HG03457 (cell line): ENCODE measurements around the gene FBXL2.
"Not testable (repeated sequence)": the region's sequence is repeated elsewhere in the genome, so short reads cannot be mapped to it uniquely, and the experiment has no call there.

Experiments
- ATAC-seq: cut with Tn5 transposase; IDR thresholded peaks from one replicate; pipeline ENCODE4 v1.9.1; 2021; ENCODE audit warnings: moderate number of reproducible peaks; ENCODE audit not compliant: unreplicated experiment

Gene FBXL2

DNA sequence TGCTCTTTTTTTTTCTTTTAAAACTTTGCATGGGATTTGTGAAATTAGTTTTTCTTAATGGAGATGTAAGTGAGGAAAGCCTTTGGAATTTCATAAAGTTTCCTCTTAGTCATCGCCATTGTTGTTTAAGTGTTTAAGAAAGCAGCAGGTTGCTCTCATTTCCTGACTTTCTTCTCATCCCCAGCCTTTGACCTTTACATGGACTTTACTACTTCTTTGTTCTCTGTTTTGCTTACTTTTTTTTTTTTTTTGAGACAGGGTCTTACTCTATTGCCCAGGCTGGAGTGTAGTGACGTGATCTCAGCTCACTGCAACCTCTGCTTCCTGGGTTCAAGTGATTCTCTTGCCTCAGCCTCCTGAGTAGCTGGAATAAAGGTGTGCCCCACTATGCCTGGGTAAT is 38.6 kb downstream of the FBXL2 start:
- no peak for ATAC-seq

DNA sequence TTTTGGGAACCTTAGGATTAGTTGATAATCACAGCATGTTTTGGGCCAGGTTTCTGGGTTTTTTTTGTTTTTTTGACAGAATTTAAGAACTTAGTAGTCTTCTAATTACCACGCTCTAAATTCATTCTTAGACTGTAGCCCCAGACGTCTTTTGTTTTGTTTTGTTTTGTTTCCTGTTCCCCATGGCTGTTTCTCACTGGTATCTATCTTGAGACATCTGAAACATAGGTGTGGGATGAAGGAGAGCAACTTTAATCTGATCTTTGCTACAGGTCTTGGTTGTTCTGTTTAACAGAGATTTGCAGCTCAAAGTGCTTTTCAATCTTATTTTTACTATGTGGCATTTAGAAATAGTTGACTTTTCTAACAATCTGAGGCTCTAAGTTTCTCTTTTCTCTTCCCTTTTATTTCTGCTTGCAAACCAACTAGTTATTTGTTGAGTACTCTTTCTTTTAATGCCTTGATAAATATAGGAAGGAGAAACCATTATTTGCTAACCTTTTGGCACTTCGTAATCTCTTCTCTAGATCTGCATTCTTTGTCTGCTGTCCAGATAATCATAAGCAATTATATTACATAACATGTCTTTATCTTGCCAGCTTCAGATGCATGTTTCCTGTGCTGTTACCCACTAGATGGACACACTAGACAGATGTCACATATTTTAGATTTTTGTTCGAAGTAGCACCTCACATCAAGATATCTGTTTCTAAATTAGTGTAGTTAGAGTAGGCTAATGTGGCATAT is 40.9 kb downstream of the FBXL2 start:
- ATAC-seq = no peak

DNA sequence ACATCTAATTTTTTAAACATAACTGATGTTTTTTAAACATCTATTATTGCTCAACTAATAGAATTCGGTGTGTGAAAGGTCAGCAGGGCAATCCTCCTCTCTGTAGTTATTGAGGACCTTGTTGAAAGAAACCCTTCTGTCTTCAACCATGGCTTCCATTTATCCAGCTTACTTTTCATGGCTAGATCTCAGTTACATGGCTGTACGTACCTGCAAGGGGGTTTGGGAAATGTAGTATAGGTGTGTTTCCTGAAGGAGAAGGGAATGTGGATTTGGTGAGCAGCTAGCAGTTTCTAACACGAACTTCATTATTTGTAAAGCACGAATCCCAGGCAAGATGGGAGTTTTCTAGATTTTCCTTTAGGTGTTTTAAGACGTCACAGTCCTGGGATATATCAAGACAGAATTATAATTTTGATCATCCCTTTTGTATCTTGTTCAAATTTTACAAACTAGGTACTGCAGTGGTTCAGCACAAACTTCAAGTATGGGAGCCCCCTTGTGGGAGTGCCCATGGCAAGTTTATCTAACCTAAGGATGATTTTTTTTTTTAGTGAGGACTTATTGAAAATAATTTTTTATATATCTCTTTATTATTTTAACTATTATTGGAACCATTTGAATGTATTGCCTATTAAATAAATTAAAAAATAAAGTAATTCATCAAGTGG is 41.6 kb downstream of the FBXL2 start:
- no peak for ATAC-seq

DNA sequence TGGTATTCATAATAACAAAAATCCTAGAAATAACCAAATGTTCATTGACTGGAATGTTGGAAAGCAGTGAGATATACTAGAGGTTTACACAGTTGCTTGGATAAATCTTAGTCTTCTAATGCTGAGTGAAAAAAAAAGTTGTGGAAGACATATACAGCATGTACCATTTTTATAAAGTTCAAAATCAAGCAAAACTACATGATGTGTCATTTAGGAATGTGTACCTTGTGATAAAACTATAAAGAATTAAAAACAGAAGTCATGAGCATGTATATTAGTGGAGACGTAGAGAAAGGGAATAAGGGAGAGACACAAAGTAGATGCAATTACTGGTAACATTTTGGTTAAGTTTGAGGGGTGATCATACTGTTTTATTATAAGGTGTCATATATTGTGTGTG is 45.2 kb downstream of the FBXL2 start:
- no peak for ATAC-seq

DNA sequence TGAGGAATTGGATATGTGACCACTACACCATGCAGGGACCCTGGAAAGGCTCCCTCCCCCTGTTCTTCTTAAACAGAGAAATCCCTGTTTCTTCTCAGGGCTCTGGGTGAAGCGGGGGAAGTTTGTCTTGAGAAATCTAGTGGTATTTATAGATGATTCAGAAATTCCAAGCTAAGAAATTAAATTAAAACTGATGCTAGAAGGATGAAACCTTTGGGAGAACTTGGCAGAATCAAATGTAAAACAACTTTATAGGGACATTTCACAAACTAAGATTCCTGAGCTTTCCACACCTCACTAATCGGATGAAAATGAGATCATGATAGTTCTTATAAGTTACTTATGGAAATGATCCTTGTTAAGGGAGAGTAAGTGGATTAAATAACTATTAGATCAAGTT is 54.2 kb downstream of the FBXL2 start:
- no peak for ATAC-seq

DNA sequence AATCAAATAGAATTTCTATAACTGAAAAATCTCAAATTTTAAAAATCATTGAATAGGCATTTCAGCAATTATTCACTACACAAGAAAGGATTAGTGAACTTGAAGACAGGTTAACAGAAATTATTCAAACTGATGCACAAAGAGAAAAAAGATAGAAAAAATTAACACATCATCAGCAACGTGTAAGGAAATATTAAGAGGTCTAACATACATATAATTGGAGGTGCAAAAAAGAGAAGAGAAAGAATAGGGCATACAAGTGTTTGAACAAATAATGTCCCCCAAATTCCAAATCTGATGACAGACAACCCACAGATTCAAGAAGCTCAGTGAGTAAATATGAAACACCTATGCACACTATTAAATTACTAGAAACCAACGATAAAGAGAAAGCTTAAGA is 57.1 kb downstream of the FBXL2 start:
- no peak for ATAC-seq

DNA sequence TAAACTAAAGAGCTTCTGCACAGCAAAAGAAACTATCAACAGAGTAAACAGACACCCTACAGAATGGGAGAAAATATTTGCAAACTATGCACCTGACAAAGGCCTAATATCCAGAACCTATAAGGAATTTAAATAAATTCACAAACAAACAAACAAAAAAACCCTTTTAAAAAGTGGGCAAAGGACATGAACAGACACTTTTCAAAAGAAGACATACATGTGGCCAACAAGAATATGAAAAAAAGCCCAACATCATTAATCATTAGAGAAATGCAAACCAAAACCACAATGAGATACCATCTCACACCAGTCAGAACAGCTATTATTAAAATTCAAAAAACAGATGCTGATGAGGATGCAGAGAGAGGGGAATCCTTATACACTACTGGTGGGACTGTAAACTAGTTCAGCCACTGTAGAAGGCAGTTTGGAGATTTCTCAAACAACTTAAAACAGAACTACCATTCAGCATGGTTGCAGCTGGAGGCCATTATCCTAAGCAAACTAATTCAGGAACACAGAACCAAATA is 61.8 kb downstream of the FBXL2 start:
- not testable (repeated sequence) for ATAC-seq

DNA sequence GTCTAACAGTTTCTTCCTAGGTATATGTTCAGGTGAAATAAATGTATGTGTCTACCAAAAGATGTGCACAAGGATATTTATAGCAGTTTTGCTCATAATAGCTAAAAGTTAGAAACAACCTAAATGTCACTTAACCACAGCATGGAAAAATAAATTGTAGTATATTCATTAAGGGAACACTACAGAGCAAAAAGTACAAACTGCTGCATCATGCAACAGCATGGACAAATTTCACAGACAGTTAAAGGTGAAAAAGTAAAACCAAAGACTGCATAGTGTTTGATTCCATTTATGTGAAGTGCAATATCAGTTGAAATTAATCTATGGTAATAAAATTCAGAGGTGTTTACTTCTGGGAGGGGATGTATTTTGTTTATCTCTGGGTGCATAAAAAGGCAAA is 62.5 kb downstream of the FBXL2 start:
- no peak for ATAC-seq

DNA sequence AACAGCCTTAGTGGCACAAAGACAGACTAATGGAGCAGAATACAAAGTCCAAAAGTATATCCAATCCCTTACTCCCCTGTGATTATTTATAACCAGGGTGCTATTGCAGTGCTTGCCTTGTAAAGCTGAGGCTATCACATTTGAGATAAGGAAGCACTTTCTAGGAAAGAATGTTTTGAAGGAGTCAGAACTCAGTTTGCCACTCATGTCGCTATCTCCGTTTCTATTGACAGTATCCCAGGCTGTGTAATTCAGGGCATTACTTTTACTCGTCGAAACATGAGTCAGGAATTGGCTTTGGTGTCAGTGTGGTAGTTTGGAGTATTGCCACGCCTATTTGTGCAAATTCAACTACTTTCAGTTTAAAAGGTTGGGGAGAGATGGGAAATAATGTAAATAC is 78.4 kb downstream of the FBXL2 start:
- no peak for ATAC-seq

DNA sequence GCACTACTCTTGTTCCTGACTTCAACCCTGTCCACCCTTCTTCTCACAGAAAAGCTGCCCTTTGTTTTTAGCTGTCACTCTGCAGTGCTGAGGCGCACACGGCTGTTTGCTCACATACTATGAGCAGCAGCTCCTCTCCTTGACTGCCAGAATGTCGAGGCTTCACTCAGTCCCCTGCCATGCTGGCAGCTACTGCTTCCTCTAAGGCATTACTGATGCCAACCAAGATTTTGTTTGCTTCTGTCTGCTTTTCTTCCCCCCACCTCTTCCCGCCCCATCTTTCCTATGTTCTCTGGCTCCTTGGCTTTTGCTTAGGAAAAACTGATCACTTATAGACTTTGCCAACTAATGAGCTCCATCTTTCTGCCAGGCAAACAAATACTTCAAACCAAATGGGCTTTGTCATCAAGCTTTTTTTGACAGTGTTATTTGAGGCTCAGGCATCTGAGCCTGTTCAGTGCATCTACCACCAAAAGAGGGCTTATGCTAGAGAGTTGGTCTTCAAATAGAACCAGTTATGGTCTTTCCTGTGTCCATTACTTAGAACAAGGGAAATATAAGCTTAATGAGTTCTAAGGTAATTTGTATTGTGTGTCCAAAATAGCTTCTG is 81.0 kb downstream of the FBXL2 start:
- ATAC-seq = no peak

DNA sequence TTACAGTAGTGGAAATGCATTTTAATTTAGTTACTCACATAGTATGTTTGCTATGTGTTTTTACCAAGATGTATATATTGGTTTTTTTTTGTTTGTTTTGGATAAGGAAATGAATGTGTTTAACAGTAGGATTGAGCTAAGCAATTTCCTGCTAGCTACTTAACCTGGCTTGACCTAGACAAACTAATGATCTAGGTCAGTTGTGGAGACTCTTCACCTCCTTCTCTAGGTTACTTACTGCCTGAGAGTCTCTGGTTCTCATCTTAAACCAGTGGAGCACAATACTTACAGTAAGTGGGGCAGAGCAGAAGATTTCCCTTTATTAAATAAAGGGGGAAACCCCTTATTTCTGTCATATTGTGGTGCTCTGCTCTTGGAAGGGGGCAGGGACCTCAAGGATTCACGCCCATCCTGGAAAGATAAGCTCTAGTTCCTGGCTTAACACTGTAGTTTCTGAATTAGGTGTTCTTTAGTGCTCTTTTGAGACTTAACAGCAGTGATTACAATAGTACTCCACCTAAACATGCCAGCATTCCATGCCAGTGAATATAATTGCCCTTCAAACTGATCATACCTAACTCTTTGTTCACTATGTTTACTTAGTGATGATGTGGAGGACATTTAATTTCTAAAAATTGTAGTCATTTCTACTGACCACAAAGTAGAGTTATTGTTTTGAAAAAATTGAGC is 83.0 kb downstream of the FBXL2 start:
- no peak for ATAC-seq

DNA sequence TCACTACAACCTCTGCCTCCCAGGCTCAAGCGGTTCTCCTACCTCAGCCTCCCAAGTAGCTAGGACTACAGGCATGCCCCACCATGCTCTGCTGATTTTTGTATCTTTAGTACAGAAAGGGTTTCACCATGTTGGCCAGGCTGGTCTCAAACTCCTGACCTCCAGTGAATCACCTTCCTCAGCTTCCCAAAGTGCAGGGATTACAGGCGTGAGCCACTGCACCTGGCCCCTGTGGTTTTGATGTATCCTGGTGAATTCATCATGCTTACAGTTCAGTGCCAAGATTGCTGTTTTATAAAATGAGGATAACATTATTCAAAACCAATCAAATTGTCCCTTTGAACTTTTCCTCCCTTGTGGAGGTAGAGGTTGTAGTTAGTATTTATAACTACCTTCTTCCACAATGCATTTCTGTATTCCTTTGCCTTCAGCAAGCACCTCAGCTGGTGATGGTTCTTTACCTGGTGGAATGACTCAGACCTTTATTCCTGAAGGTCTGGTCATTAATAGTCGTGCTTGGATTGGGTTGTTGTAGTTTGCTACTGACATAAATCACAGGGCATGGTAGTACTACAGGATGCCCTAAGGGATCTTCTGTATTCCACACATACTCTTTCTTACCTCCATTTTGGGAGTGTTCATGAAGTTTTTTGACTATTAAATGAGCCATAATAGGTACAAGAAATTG is 86.0 kb downstream of the FBXL2 start:
- ATAC-seq = no peak

DNA sequence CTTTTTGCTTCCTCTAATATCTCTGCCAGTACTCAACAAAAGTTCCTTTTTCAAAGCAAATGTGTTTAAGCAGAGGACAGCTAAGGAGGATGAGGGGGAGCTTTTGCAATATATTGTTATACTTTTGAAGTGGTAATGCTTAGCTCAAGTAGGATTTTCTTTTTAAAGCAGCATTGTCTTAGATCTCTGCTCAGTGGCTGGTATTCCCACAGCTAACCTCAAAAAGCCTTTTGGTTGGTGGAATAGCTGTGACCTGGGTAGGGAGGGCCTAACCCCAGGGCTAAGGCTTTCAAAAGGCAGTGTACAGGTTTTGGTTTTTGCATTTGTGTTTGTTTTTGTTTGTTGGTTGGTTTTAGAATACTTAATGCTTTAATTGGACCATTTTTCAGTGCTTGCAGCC is 86.8 kb downstream of the FBXL2 start:
- no peak for ATAC-seq

DNA sequence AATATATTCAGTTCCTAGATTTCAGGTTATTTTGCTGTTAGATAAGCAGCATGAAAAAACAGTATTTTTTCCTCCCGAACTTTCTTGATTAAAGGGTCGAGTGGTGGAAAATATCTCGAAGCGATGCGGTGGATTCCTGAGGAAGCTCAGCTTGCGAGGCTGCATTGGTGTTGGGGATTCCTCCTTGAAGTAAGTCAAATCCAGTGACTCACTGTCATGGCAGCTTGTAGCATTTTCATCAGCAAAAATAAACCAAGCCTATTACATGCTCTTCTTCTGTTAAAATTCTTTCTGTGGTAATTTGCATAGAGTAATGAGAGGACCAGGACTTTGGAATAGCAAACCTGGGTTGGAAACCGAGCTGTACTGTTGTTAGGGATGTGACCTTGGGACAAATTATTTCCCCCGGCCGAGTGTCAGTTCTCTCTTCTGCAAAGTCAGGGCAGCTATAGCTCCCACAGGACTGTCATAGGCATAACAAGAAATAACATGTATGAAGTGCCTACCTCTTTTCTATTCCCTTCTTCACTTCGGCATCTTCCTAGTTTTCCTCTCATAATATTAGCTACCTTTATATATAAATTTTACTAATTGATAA is 87.4 kb downstream of the FBXL2 start:
- no peak for ATAC-seq

DNA sequence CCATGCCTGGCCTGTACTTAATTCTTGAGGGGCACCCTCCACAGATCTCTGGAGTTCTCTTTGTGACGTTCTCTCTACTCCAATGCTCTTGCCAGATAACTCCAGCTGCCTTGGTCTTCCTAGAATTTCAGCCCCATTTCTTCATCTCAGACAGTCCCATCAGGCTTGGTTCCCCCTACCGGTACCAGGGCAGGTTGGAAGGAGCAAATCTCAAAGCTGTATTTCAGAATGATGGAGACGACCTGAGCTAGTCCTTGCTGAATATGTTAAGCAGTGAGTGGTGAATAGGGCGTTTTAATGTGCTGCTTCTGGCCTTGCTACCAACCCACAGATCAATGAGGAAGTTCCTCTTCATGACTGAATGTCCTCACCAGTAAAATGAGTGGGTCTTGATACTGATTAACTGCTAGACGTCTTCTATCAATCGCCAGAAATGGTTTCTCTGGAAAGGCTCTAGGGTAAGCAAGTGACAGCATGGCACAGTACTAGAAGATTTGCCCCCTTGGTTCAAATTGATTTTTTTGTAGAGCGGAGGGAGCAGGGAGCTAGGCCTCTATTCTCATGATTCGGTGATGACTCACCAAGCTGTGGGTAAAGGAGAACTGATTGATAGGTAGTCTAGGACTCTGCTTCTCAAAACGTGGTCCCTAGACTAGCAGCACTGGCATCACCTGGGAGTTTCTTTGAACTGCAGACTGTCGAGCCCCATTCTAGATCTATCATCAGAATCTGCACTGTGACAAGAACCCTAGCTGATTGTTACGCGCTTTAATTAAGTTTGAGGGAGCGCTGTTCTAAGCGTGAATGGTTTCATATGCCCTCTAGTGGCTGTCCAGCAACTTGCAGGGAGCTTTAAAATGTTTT is 95.2 kb downstream of the FBXL2 start:
- ATAC-seq = no peak

DNA sequence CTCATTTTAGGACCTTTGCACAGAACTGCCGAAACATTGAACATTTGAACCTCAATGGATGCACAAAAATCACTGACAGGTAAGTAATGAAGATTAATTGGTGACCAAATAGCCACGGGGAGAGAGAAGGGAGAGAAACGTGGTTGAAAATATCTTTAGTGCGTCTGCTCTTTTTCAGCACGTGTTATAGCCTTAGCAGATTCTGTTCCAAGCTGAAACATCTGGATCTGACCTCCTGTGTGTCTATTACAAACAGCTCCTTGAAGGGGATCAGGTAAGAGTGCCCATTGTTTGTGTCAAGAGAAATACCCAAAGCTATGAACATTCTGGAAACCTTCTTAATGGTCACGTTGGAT is 95.8 kb downstream of the FBXL2 start:
- ATAC-seq = no peak

DNA sequence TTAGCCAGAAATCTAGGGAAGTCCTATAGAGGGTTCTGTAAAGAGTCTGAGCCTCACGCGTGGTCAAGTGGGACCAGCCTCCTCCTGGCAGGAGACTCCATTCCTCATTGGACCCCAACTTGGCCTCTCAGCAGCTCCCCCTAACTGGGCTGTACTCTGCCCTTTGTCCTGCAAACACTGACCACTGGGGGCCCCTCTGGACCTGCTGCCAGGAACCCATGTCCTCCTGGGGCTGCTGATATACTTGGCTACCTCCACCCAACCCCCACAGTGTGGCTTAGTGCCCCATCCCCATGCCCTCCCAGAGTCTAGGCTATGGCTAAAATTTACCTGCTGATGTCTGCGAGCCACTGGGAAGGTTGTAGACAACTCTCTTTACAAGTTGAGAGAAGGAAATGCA is 100.2 kb downstream of the FBXL2 start:
- no peak for ATAC-seq

DNA sequence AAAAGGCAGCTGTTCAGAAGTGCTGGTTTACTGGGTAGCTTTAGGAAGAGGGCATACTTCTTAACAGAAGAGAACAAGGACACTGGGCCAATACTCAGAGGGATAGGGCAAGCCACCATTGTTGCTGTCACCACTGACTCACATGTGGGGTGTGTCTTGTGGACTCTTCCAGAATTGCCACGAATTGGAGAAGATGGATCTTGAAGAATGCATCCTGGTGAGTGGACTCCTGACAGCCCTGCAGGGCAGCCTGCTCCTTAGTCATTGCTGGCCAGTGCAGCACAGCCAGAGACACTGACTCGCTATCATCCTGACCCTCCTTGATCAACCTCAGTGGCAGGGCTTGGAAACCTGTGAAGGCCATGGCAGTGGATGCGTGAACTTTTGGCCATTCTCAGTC is 100.7 kb downstream of the FBXL2 start:
- no peak for ATAC-seq

DNA sequence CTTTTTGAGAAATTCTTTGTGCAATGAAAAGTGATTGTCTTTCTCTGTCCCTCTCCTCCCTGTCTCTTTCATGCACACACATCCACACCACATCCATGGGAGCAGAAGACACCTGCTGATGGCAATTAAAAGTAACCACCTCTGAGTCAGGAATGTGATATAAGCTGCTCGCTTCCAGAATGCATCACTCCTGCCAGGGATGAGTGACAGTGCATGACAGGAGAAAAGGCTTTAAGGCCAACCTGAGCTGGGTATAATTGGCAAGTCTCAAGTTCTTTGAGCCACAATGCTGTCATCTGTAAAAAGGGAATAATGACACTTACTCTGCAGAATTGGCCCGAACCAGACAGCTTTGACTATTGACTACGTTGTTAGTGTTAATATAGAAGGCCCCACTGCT is 103.4 kb downstream of the FBXL2 start:
- ATAC-seq = no peak

DNA sequence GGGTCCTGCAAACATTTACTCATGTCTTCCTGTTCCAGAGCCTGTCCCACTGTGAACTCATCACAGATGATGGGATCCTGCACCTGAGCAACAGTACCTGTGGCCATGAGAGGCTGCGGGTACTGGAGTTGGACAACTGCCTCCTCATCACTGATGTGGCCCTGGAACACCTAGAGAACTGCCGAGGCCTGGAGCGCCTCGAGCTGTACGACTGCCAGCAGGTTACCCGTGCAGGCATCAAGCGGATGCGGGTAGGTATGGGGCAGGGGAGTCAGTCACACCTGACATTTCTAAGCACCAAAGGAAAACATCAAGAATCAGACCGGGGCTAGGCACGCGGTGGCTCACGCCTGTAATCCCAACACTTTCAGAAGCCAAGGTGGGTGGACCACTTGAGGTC is 106.7 kb downstream of the FBXL2 start:
- ATAC-seq = no peak
